ENCODE data around the gene PTPRN2.

Gene PTPRN2

GRCh38 chr7:157656195-157656769 is 931.3 kb downstream of the PTPRN2 start:
- no peak for DNase-seq

- no peak for DNase-seq
Observed at GRCh38 chr7:157654350-157654749, 933.3 kb downstream of the PTPRN2 start.

GRCh38 chr7:157653827-157654207 is 933.8 kb downstream of the PTPRN2 start:
- no peak for DNase-seq

DNA sequence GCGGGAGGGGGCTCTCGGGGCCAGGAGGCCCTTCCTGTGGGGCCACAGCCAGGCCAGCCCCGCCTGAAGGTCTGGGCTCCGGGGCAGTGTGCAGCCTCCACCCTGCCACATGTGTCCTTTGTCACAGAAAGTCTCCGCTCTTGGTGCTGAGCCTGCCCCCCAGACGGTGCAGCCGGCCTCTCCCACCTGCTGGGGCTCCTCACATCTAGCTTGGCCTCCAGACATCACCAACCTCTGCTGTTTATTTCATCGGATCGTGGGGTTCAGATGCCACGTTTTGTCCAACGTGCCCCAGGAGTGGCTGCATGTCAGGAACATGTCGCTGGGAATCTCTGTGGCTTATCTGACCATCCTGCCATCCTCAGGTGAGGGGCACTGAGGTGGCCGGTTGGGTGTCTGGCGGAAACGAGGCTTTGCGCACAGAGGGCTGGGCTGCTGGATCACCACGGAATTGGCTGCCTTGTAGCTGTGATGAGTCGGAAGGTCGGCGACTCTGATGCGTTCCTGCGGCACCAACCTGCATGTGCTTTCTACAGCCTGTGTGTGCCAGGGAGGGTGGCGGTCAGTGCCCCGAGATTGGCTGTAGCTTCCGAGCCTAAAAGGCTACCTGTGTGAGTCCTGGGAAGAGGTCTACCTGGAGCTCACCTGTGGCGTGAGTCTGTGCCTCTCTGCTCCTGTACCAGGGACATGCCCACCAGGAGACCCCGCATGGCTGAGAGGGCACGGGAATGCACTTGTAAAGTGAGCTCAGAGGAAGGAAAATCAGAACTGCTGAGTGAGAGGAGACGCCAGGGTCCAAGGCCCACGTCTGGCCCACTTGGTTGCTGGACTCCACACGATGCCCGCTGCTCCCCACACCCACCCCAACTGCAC is 934.4 kb downstream of the PTPRN2 start:
- no peak for DNase-seq

DNA sequence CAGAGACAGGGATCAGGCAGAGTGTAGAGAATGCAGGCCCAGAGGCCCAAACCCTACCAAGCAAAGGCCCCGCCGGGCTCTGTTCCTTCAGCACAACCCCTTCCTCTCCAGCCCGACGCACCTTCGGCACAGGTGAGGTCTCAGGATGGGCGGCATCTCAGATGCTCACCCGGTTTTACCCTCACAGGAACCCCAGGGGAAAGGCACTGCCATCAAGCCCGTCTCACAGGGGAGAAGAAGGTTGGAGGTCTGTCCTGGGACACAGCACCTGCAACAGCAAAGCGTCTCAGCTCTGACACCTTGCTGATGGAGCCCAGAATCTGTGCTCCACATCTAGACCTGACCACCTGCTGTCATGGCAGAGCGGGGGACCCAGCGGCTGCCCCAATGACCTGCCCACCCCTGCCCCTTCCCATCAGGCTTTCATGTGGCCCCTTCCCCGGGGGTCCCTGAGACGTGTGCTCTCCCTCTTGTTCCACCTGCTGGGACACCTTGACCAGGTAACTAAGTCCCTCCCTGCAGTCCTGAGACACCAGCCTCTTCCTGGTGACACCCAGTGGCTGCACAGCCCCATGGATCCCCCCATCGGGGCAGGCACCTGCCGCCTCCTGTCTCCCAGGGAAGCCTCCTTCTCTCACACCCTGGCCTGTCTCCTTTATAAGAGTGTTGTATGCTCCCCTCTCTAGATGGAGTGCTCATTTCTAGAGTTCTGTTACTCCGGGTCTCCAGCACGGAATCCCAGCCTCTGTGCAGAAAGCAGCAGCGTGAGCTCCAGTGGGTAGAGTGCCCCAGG is 935.3 kb downstream of the PTPRN2 start:
- no peak for DNase-seq

DNA sequence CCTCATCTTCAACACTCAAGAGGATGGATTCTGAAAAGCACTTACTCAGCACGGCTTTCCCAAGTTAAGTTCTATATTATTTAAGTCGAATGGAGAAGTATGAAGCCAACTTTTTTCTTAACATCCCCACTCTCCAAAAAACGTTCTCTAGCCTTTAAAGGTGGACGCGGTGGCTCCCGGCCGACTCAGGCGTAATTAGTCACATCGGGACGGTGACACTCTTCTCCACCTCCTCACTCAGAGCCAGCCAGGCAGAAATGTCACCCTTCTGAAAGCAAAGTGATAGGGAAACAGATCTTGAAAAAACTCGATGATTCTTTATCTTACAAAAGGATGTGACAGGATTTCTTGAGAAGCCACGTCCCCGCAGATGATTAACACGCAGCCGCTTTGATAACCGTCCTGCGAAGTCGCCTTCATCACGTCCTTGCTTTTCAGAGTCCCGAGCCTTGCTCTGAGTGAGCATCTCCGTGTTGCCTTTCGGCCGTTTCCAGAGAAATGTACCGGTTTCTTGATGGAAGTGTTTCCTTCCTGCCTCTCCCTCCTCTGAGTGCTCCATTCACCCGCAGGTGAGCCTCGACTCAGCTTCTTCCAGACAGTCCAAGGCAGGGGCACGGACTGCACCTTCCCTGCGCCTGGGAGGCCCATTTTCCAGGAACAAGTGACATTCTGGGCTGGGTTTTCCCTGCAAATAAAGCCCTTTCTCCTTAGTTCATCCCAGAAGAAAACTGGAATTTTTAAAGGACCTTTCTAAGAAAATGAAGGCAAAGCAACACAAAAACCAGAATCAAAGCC is 936.1 kb downstream of the PTPRN2 start:
- DNase-seq: no peak

DNA sequence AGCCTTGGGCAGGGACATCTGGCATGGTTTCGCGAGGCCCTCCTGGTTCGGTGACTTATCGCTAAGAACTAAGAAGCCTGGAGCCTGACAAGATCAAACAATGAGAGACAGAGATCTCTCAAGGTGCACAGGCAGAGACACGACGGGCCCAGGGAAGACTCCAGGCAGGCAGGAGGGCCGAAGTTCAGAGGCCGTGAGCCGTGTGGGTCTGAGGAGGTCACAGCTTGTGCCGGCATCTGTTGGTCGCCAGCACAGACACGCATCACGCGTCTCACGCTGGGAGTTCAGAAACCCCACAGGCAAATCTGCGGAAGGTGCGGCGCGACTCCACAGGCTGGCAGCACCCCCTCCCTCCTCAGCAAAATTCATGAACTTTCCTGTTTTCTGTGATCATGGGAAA is 936.8 kb downstream of the PTPRN2 start:
- no peak for DNase-seq

- DNase-seq: no peak
Observed at GRCh38 chr7:157650131-157650631, 937.4 kb downstream of the PTPRN2 start.

DNA sequence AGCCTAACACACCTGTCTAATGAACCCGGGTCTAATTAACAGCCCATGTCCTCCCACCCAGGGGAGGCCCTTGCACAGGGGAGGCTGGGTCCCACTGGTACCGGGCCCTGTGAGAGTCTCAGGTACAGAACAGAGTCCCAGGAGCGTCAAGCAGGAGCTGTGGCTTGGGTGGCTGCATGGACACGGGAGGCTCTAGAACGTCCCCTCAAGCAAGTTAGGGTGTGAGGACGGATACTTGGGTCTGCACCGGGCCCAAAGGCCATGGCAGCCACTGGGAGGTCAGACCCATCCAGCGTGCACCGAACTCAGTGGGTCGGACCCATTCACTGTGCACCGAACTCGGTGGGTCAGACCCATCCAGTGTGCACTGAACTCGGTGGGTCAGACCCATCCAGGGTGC is 941.1 kb downstream of the PTPRN2 start:
- no peak for DNase-seq

DNA sequence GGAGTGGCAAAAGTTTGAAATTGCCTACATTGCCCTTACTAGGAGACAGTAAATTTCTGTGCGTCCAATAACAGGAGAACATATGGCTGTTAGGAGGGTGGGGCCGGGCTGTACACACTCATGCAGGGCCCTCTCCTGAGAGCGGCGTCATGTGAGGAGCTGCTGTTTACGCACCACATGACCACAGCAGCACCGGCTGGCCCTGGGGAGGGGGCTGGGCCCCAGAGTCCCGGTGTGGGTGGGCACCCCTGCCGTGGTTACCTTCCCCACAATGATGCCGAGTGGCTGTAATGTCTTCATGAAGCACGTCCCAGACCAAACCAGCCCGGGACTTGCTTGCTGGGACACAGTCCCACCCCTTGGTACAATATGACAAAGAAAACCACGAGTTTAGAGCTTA is 942.1 kb downstream of the PTPRN2 start:
- DNase-seq: no peak

DNA sequence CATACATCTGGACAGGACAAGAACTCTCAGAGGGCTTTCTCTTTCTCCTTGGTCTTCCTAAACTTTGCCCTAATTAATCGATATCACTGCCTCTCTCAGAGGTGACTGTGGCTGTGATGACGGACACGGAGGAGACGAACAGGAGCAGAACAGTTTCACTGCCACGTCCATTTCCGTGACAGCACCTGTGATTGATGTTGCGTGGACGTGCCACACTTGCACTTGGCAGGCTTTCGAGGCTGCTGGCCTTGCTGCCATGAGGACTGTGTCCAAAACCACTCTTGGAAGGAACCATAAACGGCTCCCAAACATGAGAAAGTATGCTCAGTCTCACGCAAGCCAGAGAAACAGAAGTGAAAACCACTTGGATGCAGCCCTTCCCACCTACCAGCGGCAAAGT is 942.7 kb downstream of the PTPRN2 start:
- no peak for DNase-seq

DNA sequence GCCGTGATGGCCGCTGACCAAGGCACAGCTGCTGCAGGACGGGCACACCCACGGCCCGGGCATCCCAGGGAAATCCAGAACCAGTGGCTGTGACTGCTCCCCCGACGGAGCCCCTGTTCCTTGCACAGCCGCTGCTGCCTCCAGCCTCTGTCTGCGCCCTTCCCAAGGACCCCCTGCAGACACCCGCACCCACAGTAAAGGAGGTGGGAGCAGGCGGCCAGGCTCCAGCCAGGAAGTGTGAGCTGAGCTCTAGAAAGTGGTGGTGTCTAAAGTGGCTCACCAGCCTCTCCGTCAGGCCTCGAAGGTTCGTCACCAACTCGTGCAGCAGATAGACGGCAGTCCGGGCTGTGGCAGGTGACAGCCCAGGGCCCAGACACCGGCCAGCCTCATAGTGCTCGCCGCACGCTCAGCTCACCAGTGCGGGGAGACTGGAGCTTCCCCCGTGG is 944.1 kb downstream of the PTPRN2 start:
- DNase-seq: no peak

DNA sequence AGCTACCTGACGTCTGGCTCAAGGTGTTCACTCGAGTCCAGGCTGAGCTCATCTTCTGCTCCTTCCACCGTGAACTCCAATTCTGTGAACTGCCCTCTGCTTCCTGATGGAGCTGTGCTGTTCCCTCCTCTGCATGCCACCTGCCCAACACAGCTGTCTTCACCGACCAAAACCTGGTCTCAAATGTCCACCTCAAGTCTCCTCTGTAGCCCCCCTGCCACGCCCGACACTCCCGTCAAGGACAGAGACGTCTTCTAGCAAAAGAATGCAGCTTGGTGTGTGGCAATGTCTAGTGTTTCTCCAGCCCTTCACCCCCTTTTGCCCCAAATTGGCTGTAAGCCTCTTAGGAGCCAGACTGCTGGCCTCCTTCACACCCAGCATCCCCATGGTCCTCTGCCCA is 945.8 kb downstream of the PTPRN2 start:
- no peak for DNase-seq

- DNase-seq: no peak
Observed at GRCh38 chr7:157640144-157640543, 947.5 kb downstream of the PTPRN2 start.

DNA sequence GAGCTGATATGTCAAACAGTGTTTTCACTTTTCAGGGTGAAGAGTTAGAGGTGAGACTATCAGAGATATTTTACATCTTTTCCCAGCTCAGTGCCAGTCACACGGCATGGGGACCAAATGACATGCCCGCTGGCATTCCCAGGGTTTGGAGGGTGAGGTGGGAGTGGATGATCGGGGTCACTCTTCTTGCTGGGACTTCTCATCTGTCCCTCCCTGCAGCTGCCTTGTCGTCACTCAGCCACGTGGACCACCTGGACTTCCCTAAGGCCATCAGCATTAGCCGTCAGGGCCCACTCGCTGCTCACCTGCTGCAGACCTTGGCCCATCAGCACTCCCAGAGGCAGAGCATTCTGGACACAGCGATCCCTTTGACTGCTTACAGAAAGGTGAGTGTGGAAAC is 949.1 kb downstream of the PTPRN2 start:
- DNase-seq: no peak

- no peak for DNase-seq
Observed at GRCh38 chr7:157637216-157637949, 950.2 kb downstream of the PTPRN2 start.

DNA sequence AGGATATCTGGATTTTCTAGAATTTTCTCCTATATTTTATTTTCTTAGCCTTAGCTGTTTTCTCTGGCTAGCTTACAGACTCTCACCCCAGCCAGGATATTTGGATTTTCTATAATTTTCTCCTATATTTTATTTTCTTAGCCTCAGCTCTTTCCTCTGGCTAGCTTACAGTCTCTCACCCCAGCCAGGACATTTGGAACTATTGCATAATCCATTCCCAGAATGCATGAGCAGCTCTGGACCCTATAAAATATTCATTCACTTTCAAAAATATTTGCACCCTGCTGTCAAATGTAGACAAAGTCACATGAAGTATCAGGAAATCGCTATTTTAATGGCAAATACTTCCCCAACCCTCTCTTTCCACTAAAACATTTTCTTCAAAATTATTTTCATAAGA is 952.0 kb downstream of the PTPRN2 start:
- DNase-seq: no peak

- DNase-seq: no peak
Observed at GRCh38 chr7:157635148-157635500, 952.5 kb downstream of the PTPRN2 start.

GRCh38 chr7:157634401-157635147 is 953.0 kb downstream of the PTPRN2 start:
- DNase-seq: no peak

GRCh38 chr7:157633465-157634185 is 954.0 kb downstream of the PTPRN2 start:
- DNase-seq: no peak

Measured in SIG-M5 (cell line).